Kidney (tissue), 14 donors: ENCODE measurements around the gene CAMK2B. TPM values are rescaled to one million over a fixed set of nuclear protein-coding genes. Genes with fewer than 3 reads are reported as not detected.

Source experiments
- DNase-seq, 5 donors: peaks; one replicate each; pipeline ENCODE4 v3.0.0-alpha.2; 2013 to 2020
- FAIRE-seq: peaks from 2 replicates; lab custom pipeline; 2012; peaks lifted over from hg19 to GRCh38; lab: Jason Lieb, UNC
- H3K27ac ChIP-seq, 2 donors: one replicate each; pipeline ENCODE4 v1.7.0; 2013; ENCODE audit warnings: low read depth in 2 of 2, low read length in 2 of 2, inconsistent platforms in 1 of 2
- H3K27me3 ChIP-seq: one replicate; pipeline ENCODE4 v1.7.1; 2013; ENCODE audit warnings: low read length, inconsistent platforms; ENCODE audit not compliant: control insufficient read depth, insufficient read depth
- H3K36me3 ChIP-seq, 3 donors: one replicate each; pipeline versions ENCODE4 v1.7.0 to v1.7.1; 2013; ENCODE audit warnings: low read length in 3 of 3, control low read depth in 1 of 3, inconsistent platforms in 1 of 3; ENCODE audit not compliant: insufficient read depth in 3 of 3, control insufficient read depth in 2 of 3
- H3K4me1 ChIP-seq, 3 donors: one replicate each; pipeline versions ENCODE4 v1.7.0 to v1.7.1; 2013; ENCODE audit warnings: low read length in 3 of 3, inconsistent platforms in 1 of 3, low read depth in 1 of 3; ENCODE audit not compliant: control insufficient read depth in 2 of 3, insufficient read depth in 2 of 3
- H3K4me3 ChIP-seq, 3 donors: one replicate each; pipeline versions ENCODE4 v1.7.0 to v1.8.1; 2013; ENCODE audit warnings: low read length in 3 of 3, control low read depth in 1 of 3, inconsistent platforms in 1 of 3
- H3K9ac ChIP-seq, 3 donors: one replicate each; pipeline versions ENCODE4 v1.7.0 to v1.7.1; 2013; ENCODE audit warnings: low read length in 3 of 3, control low read depth in 1 of 3, inconsistent platforms in 1 of 3
- H3K9me3 ChIP-seq, 3 donors: one replicate each; pipeline versions ENCODE4 v1.7.0 to v1.7.1; 2013; ENCODE audit warnings: low read length in 3 of 3, control low read depth in 1 of 3, inconsistent platforms in 1 of 3; ENCODE audit not compliant: control insufficient read depth in 2 of 3, insufficient read depth in 1 of 3
- intact Hi-C: fragments of 100-400 bp; cut with DNase I; formaldehyde crosslinking; loops from one replicate; pipeline ENCODE4 v1.11.1; 2022
- polyA plus RNA-seq: library from polyadenylated mRNA; stranded (reverse); fragments of 350-450 nt; fragmentation: Illumina TruSeq; extraction: RNeasy Lipid Tissue Mini Kit (QIAGEN cat#74804); gene quantifications from one replicate; pipeline ENCODE4 v1.2.3, GENCODE V29; 2014; ENCODE audit warnings: low read depth, low replicate concordance; ENCODE audit not compliant: insufficient read depth
- total RNA-seq: library from RNA; stranded (reverse); fragmentation: NEBNext Ultra II Directional; extraction: Animal tissue kit (Norgen Biotek cat#: 25700); gene quantifications from one replicate; pipeline ENCODE4 v1.2.1, GENCODE V29; 2021
- TF ChIP-seq, protein P1 (sequence below): IDR thresholded peaks from 3 replicates; pipeline ENCODE4 v1.5.1; 2012; ENCODE audit warnings: mild to moderate bottlenecking, moderate library complexity, borderline replicate concordance; ENCODE audit not compliant: insufficient read depth; ENCODE audit errors: extremely low read depth
- donor health status: control.
- donor health status: control.
- donor health status: control.
- donor health status: control.
- donor health status: control.
- donor health status: DM: yes; HTN: yes; CAD: no.
- donor health status: Normal renal cell carcinoma (clear cell type).

CAMK2B gene
- total and polyA plus RNA-seq, 2 donors from 2014 or later: 1.1 to 3.2 TPM

DNA sequence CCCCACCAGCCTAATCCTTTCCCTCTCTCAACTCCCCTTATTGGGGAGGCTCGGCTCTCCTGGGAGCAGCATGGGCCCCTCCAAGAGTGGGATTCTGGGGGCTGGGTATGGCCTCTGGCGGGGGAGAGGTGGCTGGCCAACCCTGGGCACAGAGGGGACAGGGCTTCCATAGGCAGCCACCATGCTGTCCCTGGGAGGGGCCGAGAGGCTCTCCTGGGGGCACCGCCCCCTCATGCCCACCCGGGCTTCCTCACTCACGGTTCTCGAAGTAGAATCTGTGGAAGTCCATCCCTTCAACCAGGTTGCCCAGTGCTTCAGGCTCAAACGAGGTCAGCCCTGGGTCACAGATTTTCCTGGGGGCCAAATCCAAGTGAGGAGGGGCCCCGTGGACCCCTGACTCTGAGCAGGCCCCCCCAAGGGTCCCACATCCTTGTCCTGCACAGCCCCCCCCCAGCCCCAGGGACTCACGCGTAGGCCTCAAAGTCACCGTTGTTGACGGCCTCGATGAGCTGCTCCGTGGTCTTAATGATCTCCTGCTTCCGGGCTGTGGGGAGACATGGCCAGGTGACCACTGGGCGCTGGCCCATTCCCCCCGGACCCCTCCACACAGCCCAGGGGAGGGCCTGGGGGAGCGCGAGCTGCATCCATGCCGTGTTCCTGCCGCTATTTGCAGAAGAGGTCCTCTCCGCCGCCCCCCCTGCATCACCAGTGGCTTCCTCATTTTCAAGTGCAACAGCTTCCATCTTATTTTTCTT lies 104.9 kb downstream of the CAMK2B start:
- no peaks in the 10 kb centered on the region for H3K36me3 ChIP-seq
- no peak overlapping the region for H3K27ac ChIP-seq
- FAIRE-seq: no peak
- no peaks in the 10 kb centered on the region for H3K4me1 ChIP-seq
- no peaks in the 10 kb centered on the region for H3K27me3 ChIP-seq
- no peak overlapping the region for H3K4me3 ChIP-seq
- TF ChIP-seq, protein P1, sequence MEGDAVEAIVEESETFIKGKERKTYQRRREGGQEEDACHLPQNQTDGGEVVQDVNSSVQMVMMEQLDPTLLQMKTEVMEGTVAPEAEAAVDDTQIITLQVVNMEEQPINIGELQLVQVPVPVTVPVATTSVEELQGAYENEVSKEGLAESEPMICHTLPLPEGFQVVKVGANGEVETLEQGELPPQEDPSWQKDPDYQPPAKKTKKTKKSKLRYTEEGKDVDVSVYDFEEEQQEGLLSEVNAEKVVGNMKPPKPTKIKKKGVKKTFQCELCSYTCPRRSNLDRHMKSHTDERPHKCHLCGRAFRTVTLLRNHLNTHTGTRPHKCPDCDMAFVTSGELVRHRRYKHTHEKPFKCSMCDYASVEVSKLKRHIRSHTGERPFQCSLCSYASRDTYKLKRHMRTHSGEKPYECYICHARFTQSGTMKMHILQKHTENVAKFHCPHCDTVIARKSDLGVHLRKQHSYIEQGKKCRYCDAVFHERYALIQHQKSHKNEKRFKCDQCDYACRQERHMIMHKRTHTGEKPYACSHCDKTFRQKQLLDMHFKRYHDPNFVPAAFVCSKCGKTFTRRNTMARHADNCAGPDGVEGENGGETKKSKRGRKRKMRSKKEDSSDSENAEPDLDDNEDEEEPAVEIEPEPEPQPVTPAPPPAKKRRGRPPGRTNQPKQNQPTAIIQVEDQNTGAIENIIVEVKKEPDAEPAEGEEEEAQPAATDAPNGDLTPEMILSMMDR: no peak
- peaks cover 0 to 3% (median 0%) of the 10 kb centered on the region in 3 donors for H3K9me3 ChIP-seq
- H3K9ac ChIP-seq: no peak overlapping the region
- peak in 2 of 5 donors; percentile 50 to 66 for DNase-seq
- intact Hi-C loops: no loop called here

DNA sequence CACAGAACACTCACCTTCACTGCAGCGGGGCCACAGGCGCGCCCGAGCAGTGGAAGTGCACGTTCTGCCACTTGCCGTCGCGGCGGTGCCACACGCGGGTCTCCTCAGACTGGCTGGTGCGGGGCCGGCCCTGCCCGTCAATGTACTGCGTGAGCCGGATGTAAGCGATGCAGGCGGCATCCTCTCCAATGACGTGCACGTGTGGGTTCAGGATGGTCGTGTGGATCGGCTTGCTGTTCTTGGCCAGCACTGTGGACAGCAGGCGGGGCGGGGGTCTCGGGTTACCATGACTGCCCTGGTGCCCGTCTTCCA lies 105.4 kb downstream of the CAMK2B start:
- intact Hi-C loops: no loop called here
- Histone ChIP-seq H3K27me3 (no peaks in the 10 kb centered on the region), H3K36me3 (no peaks in the 10 kb centered on the region), H3K9me3 (peaks cover 0 to 3% (median 0%) of the 10 kb centered on the region in 3 donors), H3K4me3 (no peak overlapping the region), H3K9ac (no peak overlapping the region), H3K4me1 (no peaks in the 10 kb centered on the region), H3K27ac (no peak overlapping the region)
- DNase-seq (peak in 1 of 5 donors; percentile 72), FAIRE-seq (no peak)
- TF ChIP-seq, protein P1: no peak

DNA sequence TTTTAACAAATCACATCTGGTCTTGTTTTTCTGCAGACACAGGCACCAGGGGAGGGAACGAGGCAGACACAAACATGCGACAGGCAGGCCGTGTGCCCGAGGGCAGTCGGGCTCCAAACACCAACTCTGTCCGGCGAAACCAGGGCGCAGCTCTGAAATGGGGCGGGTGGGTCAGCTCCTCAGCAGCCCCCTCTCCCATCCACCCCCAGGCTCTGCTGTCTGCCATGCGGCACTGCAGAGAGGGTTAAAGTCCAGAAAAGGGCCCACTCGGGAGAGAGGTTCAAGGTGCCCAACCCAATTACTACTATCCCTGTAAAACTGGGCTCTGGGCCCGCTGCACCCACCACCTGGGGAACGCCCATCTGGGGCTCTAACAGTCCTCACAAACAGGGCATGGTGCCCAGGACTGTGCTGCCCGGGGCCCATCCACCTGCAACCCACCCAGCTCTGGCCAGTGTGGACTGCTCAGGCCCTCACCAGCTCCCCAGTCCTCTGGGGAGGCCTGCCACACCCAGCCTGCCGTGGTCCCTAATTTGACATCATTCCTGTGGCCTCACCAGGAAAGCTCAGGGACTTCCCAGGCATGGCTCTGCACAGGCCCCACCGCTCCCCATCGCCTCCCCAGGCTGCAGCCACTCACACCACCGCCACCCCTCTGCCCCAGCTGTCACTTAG lies 105.9 kb downstream of the CAMK2B start:
- Histone ChIP-seq H3K27ac (no peak overlapping the region), H3K4me3 (no peak overlapping the region), H3K4me1 (no peaks in the 10 kb centered on the region), H3K36me3 (no peaks in the 10 kb centered on the region), H3K27me3 (no peaks in the 10 kb centered on the region), H3K9me3 (peaks cover 0 to 3% (median 0%) of the 10 kb centered on the region in 3 donors), H3K9ac (no peak overlapping the region)
- intact Hi-C loops: no loop called here
- no peak for FAIRE-seq
- TF ChIP-seq, protein P1: no peak
- peak in 2 of 5 donors; percentile 41 to 53 for DNase-seq
